Skin of body (tissue), 2 donors: ENCODE data around the gene FAM163A. TPM values are rescaled to one million over a fixed set of nuclear protein-coding genes. Genes with fewer than 3 reads are reported as not detected.
"Not testable (repeated sequence)": the region's sequence is repeated elsewhere in the genome, so short reads cannot be mapped to it uniquely, and the experiment has no call there.

Experiments
- DNase-seq: peaks from one replicate; lab custom pipeline; 2025; lab: John Stamatoyannopoulos, UW
- total RNA-seq: library from RNA; depleted of rRNA; stranded (reverse); fragments of >200 nt; gene quantifications from one replicate; pipeline ENCODE4 v1.2.3, GENCODE V29; 2014

Gene FAM163A
- total RNA-seq, 1 donor from 2014 or later: 0.10 TPM

GRCh38 chr1:179814546-179814838 is 71.4 kb downstream of the FAM163A start:
- no peak for DNase-seq

GRCh38 chr1:179815641-179816040 is 72.5 kb downstream of the FAM163A start:
- no peak for DNase-seq

- no peak for DNase-seq
Observed at GRCh38 chr1:179816196-179816960, 73.3 kb downstream of the FAM163A start.

- no peak for DNase-seq
Observed at GRCh38 chr1:179817056-179817455, 74.0 kb downstream of the FAM163A start.

- DNase-seq: no peak
Observed at GRCh38 chr1:179817789-179818188, 74.7 kb downstream of the FAM163A start.

GRCh38 chr1:179818260-179818659 is 75.2 kb downstream of the FAM163A start:
- no peak for DNase-seq

- DNase-seq: no peak
Observed at GRCh38 chr1:179818743-179819173, 75.7 kb downstream of the FAM163A start.

GRCh38 chr1:179820226-179820970 is 77.3 kb downstream of the FAM163A start:
- no peak for DNase-seq

GRCh38 chr1:179821524-179821923 is 78.4 kb downstream of the FAM163A start:
- DNase-seq: no peak

GRCh38 chr1:179822065-179822464 is 79.0 kb downstream of the FAM163A start:
- DNase-seq: no peak

GRCh38 chr1:179823693-179824092 is 80.6 kb downstream of the FAM163A start:
- DNase-seq: no peak

GRCh38 chr1:179824265-179824664 is 81.2 kb downstream of the FAM163A start:
- no peak for DNase-seq

GRCh38 chr1:179825206-179825605 is 82.1 kb downstream of the FAM163A start:
- no peak for DNase-seq

- no peak for DNase-seq
Observed at GRCh38 chr1:179825798-179826460, 82.8 kb downstream of the FAM163A start.

- no peak for DNase-seq
Observed at GRCh38 chr1:179826626-179827280, 83.7 kb downstream of the FAM163A start.

GRCh38 chr1:179828554-179829110 is 85.5 kb downstream of the FAM163A start:
- DNase-seq: no peak

GRCh38 chr1:179831225-179831624 is 88.1 kb downstream of the FAM163A start:
- DNase-seq: no peak

- no peak for DNase-seq
Observed at GRCh38 chr1:179831852-179832699, 89.0 kb downstream of the FAM163A start.

- not testable (repeated sequence) for DNase-seq
Observed at GRCh38 chr1:179836686-179837445, 93.8 kb downstream of the FAM163A start.

GRCh38 chr1:179840107-179840506 is 97.0 kb downstream of the FAM163A start:
- no peak for DNase-seq
